ENCODE data around the gene NUMB. TPM values are rescaled to one million over a fixed set of nuclear protein-coding genes. Genes with fewer than 3 reads are reported as not detected.

Gene NUMB
- total RNA-seq, 1 experiment from 2014 or later, result 46.5 TPM

DNA sequence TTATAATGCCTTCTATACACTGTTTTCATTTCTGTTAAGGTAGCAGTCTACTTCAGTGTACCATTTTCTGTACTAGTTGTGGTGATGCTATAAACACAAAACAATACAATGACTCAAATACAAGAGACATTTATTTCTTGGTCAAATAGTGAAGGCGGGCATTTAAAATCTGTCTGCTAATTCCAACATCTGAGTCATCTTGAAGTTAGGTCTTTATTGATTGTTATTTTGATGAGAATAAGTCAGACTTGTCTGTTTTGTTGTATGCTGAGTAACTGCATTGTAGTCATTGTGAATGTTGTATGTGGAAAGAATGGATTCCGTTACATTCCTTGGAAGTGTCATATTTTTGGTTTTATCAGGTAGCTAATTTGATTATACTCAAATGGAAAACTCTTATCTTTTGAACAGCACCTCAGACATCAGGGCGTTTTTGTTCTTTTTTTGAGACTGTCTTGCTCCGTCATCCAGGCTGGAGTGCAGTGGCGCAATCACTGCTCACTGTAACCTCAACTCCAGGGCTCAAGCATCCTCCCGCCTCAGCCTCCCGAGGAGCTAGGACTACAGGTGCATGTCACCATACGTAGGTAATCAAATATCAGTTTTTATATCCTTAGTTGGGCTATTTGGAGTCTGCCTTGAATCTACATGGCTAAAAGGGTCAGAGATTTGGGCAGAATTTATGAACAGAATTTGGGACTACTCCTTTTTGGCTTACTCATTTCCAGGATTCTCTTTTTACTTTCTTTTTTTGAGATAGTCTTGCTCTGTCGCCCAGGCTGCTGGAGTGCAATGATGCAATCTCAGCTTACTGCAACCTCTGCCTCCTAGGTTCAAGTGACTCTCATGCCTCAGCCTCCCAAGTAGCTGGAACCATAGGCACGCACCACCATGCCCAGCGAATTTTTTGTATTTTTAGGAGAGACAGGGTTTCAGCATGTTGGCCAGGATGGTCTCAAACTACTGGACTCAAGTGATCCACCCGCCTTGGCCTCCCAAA, 164.3 kb downstream of the NUMB start:
- Mint-ChIP-seq H3K4me1 (peaks cover 16 to 19% of the 10 kb centered on the region in 2 experiments), H3K27ac (0 out of 7 replicates have a peak overlapping the region, but pooled peaks of 1 of the 3 experiments have one; percentile 61), H3K36me3 (ENCODE audit: insufficient read depth in 1 of 3, low read depth in 3 of 3) (peaks cover 6 to 32% (median 12%) of the 10 kb centered on the region in 3 experiments; a peak in 5 of 7 replicates), H3K27me3 (ENCODE audit: low read depth) (no peaks in the 10 kb centered on the region), H3K9me3 (no peaks in the 10 kb centered on the region), H3K4me3 (no peak overlapping the region)
- Histone ChIP-seq H2BK15ac (ENCODE audit: low read depth, low read length) (no peak overlapping the region), H3K9me3 (ENCODE audit: control insufficient read depth, low read depth, low read length) (no peaks in the 10 kb centered on the region), H3K14ac (ENCODE audit: insufficient read depth, low read length) (no peak overlapping the region), H3K4ac (ENCODE audit: low read depth, low read length) (no peak overlapping the region), H3K27ac (ENCODE audit: insufficient read length, low read depth, low read length) (no peak overlapping the region), H2BK20ac (ENCODE audit: low read depth, low read length, poor library complexity, severe bottlenecking) (no peak overlapping the region), H3K23me2 (ENCODE audit: insufficient read length, low read depth, low read length, poor library complexity, severe bottlenecking) (no peaks in the 10 kb centered on the region), H3K56ac (ENCODE audit: insufficient read length, low read depth, low read length) (no peak overlapping the region), H2AFZ (ENCODE audit: low read length) (no peak overlapping the region), H3T11ph (ENCODE audit: low read length) (no peak overlapping the region), H3K27me3 (ENCODE audit: insufficient read depth, low read length) (no peaks in the 10 kb centered on the region), H4K20me1 (ENCODE audit: control insufficient read depth, insufficient read depth, insufficient read length) (no peaks in the 10 kb centered on the region), H3K4me1 (ENCODE audit: insufficient read depth, low read length) (peaks cover 5% of the 10 kb centered on the region; the same call in 1 of the 2 replicates), H4K8ac (replicated peaks; ENCODE audit: insufficient read length, low read depth, low read length) (no peak overlapping the region), H4K91ac (ENCODE audit: insufficient read length, low read depth, low read length) (no peak overlapping the region), H3K18ac (ENCODE audit: insufficient read length, low read depth, low read length) (no peak overlapping the region), H3K4me2 (ENCODE audit: insufficient read depth, insufficient read length, low read length) (no peak overlapping the region), H2BK120ac (ENCODE audit: low read depth, low read length, poor library complexity, severe bottlenecking) (no peak overlapping the region), H4K5ac (ENCODE audit: insufficient read length, low read depth, low read length) (no peak overlapping the region), H2AK5ac (ENCODE audit: insufficient read length, low read length) (no peak overlapping the region), H2BK12ac (ENCODE audit: insufficient read length, low read depth, low read length) (no peak overlapping the region), H2BK5ac (ENCODE audit: insufficient read length, low read length) (no peak overlapping the region), H3K79me2 (ENCODE audit: insufficient read depth, low read length) (no peaks in the 10 kb centered on the region), H3K9ac (ENCODE audit: extremely low read depth, insufficient read length, low read length) (no peak overlapping the region), H3K79me1 (ENCODE audit: insufficient read depth, low read depth, low read length, poor library complexity, severe bottlenecking) (no peaks in the 10 kb centered on the region), H3K23ac (ENCODE audit: insufficient read length, low read depth, low read length) (no peak overlapping the region)
- WGBS (ENCODE audit: extremely low coverage, insufficient read length, low lambda C conversion rate), result no CpG with 5 or more reads among the region's 12 CpGs
- TF ChIP-seq, protein P1, sequence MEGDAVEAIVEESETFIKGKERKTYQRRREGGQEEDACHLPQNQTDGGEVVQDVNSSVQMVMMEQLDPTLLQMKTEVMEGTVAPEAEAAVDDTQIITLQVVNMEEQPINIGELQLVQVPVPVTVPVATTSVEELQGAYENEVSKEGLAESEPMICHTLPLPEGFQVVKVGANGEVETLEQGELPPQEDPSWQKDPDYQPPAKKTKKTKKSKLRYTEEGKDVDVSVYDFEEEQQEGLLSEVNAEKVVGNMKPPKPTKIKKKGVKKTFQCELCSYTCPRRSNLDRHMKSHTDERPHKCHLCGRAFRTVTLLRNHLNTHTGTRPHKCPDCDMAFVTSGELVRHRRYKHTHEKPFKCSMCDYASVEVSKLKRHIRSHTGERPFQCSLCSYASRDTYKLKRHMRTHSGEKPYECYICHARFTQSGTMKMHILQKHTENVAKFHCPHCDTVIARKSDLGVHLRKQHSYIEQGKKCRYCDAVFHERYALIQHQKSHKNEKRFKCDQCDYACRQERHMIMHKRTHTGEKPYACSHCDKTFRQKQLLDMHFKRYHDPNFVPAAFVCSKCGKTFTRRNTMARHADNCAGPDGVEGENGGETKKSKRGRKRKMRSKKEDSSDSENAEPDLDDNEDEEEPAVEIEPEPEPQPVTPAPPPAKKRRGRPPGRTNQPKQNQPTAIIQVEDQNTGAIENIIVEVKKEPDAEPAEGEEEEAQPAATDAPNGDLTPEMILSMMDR (conservative IDR thresholded peaks at IDR 0.05), result no peak
- no peak for DNase-seq
